SK-N-SH (cell line): ENCODE results near the gene ITGBL1. TPM values are rescaled to one million over a fixed set of nuclear protein-coding genes. Genes with fewer than 3 reads are reported as not detected.

Experiments
- CTCF ChIA-PET: fragments of 300-600, 350-600 bp; formaldehyde crosslinking; extraction: SDS; loops from one replicate; lab custom pipeline; 2021; lab: Yijun Ruan, JAX
- POLR2A ChIA-PET: fragments of 350-600 bp; sonication (Branson Sonifier 250); formaldehyde crosslinking; extraction: SDS; loops from one replicate; lab custom pipeline; 2020; ENCODE audit warnings: antibody characterized with exemption, inconsistent platforms; lab: Yijun Ruan, JAX
- DNase-seq: peaks from one replicate; pipeline ENCODE4 v3.0.0; 2012
- H2AFZ ChIP-seq: fragments of 200-600 bp; sonication (generic); 2 replicates; pipeline ENCODE4 v1.8.1; 2016; ENCODE audit warnings: antibody characterized with exemption, mild to moderate bottlenecking, low read depth
- H3F3A ChIP-seq: fragments of 200-600 bp; sonication (generic); replicated peaks from 2 replicates; pipeline ENCODE3; 2016; ENCODE audit warnings: antibody characterized with exemption, mild to moderate bottlenecking; ENCODE audit not compliant: insufficient read depth
- H3K27ac ChIP-seq, 2 experiments: fragments of 200-500 bp in 1 of 2; fragments of 200-600 bp in 1 of 2; sonication (Bioruptor generic) in 1 of 2; sonication (generic), shearing (Covaris generic) in 1 of 2; 2 replicates each; pipeline versions ENCODE4 v1.5.1 to v1.6.1; 2014 to 2016; ENCODE audit warnings: low read depth in 2 of 2, inconsistent platforms in 1 of 2, low read length in 1 of 2, mild to moderate bottlenecking in 1 of 2, mixed read lengths in 1 of 2
- H3K27me3 ChIP-seq: fragments of 200-600 bp; sonication (generic), shearing (Covaris generic); 2 replicates; pipeline ENCODE4 v1.6.1; 2016; ENCODE audit warnings: mixed run types; ENCODE audit not compliant: insufficient read depth
- H3K36me3 ChIP-seq, 2 experiments: fragments of 200-500 bp in 1 of 2; fragments of 200-600 bp in 1 of 2; sonication (Bioruptor generic) in 1 of 2; sonication (generic) in 1 of 2; replicated peaks in 1 of 2; 2 replicates each; pipeline versions ENCODE3 to v1.5.1; 2014 to 2016; ENCODE audit warnings: low read length in 1 of 2, mild to moderate bottlenecking in 1 of 2; ENCODE audit not compliant: insufficient read depth in 2 of 2, control insufficient read depth in 1 of 2
- H3K4me1 ChIP-seq, 2 experiments: fragments of 200-500 bp in 1 of 2; fragments of 200-600 bp in 1 of 2; sonication (Bioruptor generic) in 1 of 2; sonication (generic), shearing (Covaris generic) in 1 of 2; 2 replicates each; pipeline versions ENCODE4 v1.5.1 to v1.6.1; 2014 to 2016; ENCODE audit warnings: low read depth in 1 of 2, low read length in 1 of 2, mixed run types in 1 of 2; ENCODE audit not compliant: insufficient read depth in 2 of 2, control insufficient read depth in 1 of 2
- H3K4me2 ChIP-seq: fragments of 200-600 bp; sonication (generic), shearing (Covaris generic); 2 replicates; pipeline ENCODE4 v1.6.1; 2017; ENCODE audit warnings: mixed run types
- H3K4me3 ChIP-seq, 2 experiments: fragments of 200-500 bp in 1 of 2; fragments of 200-600 bp in 1 of 2; sonication (Bioruptor generic) in 1 of 2; sonication (generic), shearing (Covaris generic) in 1 of 2; 2 replicates each; pipeline versions ENCODE4 v1.5.1 to v1.8.1; 2014 to 2016; ENCODE audit warnings: low read depth in 2 of 2, inconsistent platforms in 1 of 2, low read length in 1 of 2, mild to moderate bottlenecking in 1 of 2, mixed read lengths in 1 of 2, moderate library complexity in 1 of 2
- H3K79me2 ChIP-seq: fragments of 200-600 bp; sonication (generic); 2 replicates; pipeline ENCODE4 v1.8.1; 2017; ENCODE audit warnings: mild to moderate bottlenecking; ENCODE audit not compliant: insufficient read depth
- H3K9ac ChIP-seq: fragments of 200-600 bp; sonication (generic); 2 replicates; pipeline ENCODE4 v1.6.1; 2017; ENCODE audit warnings: mixed run types
- H3K9me2 ChIP-seq: fragments of 200-600 bp; sonication (generic); 2 replicates; pipeline ENCODE4 v1.6.1; 2017; ENCODE audit warnings: mixed run types
- H3K9me3 ChIP-seq: fragments of 200-600 bp; sonication (generic); 2 replicates; pipeline ENCODE4 v1.6.1; 2017; ENCODE audit warnings: mixed run types, mild to moderate bottlenecking, moderate library complexity
- H4K20me1 ChIP-seq: fragments of 200-600 bp; sonication (generic); 2 replicates; pipeline ENCODE4 v1.6.1; 2017; ENCODE audit warnings: mild to moderate bottlenecking, mixed run types; ENCODE audit not compliant: insufficient read depth
- CTCF ChIP-seq: fragments of 200-600 bp; sonication (generic); IDR thresholded peaks from 2 replicates; pipeline ENCODE4 v1.6.1; 2017; ENCODE audit warnings: antibody characterized with exemption, mild to moderate bottlenecking, moderate library complexity
- EP300 ChIP-seq, 2 experiments: IDR thresholded peaks; 2 replicates each; pipeline versions ENCODE4 v1.4.0 to v1.6.1; 2012; ENCODE audit warnings: borderline replicate concordance in 1 of 2, low read depth in 1 of 2, low read length in 1 of 2
- FOXM1 ChIP-seq: IDR thresholded peaks from 2 replicates; pipeline ENCODE4 v1.4.0; 2012; ENCODE audit warnings: low read depth, mild to moderate bottlenecking
- GATA2 ChIP-seq: sonication (generic); formaldehyde crosslinking; IDR thresholded peaks from 2 replicates; pipeline ENCODE4 v1.5.0; 2020; ENCODE audit warnings: mild to moderate bottlenecking, missing genetic modification reagents
- JUND ChIP-seq: IDR thresholded peaks from 2 replicates; pipeline ENCODE4 v1.4.0; 2012
- MEF2A ChIP-seq: IDR thresholded peaks from 2 replicates; pipeline ENCODE4 v1.4.0; 2012; ENCODE audit warnings: low read depth, borderline replicate concordance
- MXI1 ChIP-seq: IDR thresholded peaks from 2 replicates; pipeline ENCODE4 v1.6.1; 2012; ENCODE audit warnings: mild to moderate bottlenecking, low read depth, low read length, improper control_type of control experiment
- NRF1 ChIP-seq: IDR thresholded peaks from 2 replicates; pipeline ENCODE4 v1.6.1; 2012; ENCODE audit warnings: low read depth, mild to moderate bottlenecking, low read length
- RAD21 ChIP-seq: IDR thresholded peaks from 2 replicates; pipeline ENCODE4 v1.6.1; 2012; ENCODE audit warnings: mild to moderate bottlenecking, low read length
- RFX5 ChIP-seq: IDR thresholded peaks from 2 replicates; pipeline ENCODE4 v1.6.1; 2012; ENCODE audit warnings: mild to moderate bottlenecking, improper control_type of control experiment, low read length
- RXRA ChIP-seq: IDR thresholded peaks from 2 replicates; pipeline ENCODE4 v1.4.0; 2012; ENCODE audit warnings: low read depth, mild to moderate bottlenecking, borderline replicate concordance
- USF1 ChIP-seq: IDR thresholded peaks from 2 replicates; pipeline ENCODE4 v1.4.0; 2012; ENCODE audit warnings: low read depth, borderline replicate concordance
- WGBS: methylation state at CpG from one replicate; pipeline ENCODE4 v1.1.6; 2017; ENCODE audit warnings: low lambda C conversion rate; 5-methylcytosine and 5-hydroxymethylcytosine counted together
- polyA plus RNA-seq, 3 experiments: library from polyadenylated mRNA; depleted of rRNA; stranded (reverse); fragments of >200 nt; gene quantifications; 2 replicates each; pipeline ENCODE4 v1.2.3, GENCODE V29; 2012

The ITGBL1 gene
- polyA plus RNA-seq, 1 of the 3 experiments (the other 2 are of a cell fraction): 78.7 TPM

- Histone ChIP-seq H3K36me3 (peaks cover 8 to 24% of the 10 kb centered on the region in 2 experiments), H3K4me1 (peaks cover 0 to 11% of the 10 kb centered on the region in 2 experiments; a peak in 1 of 4 replicates), H3K9me3 (no peaks in the 10 kb centered on the region), H3K27me3 (no peaks in the 10 kb centered on the region), H3K4me3 (no peak overlapping the region), H3F3A (peaks cover 7% of the 10 kb centered on the region), H3K27ac (no peak overlapping the region), H3K9ac (no peak overlapping the region), H3K79me2 (peaks cover 4% of the 10 kb centered on the region; the same call in 1 of the 2 replicates), H3K4me2 (no peak overlapping the region), H2AFZ (no peak overlapping the region), H4K20me1 (0 out of 2 replicates have a peak, but pooled peaks cover 4% of the 10 kb centered on the region), H3K9me2 (no peaks in the 10 kb centered on the region)
- CTCF ChIA-PET: interaction anchor here (0.8 to 1.5 kb wide), 2 partner anchors 10 to 465 kb away, joined by 3 read pairs; no protein-coding TSS in a partner anchor
- TF ChIP-seq RFX5 (no peak), NRF1 (no peak), CTCF (no peak), USF1 (no peak), MXI1 (no peak), MEF2A (no peak), RXRA (no peak), RAD21 (no peak), FOXM1 (no peak)
- WGBS: 88% methylated on average over 2 of the region's 2 CpGs
- DNase-seq: no peak
- POLR2A ChIA-PET: no interaction called here
Measured at GRCh38 chr13:101621099-101621498, 168.6 kb downstream of the ITGBL1 start.

- Histone ChIP-seq H3K9me2 (no peaks in the 10 kb centered on the region), H2AFZ (no peak overlapping the region), H3K27me3 (no peaks in the 10 kb centered on the region), H4K20me1 (no peaks in the 10 kb centered on the region), H3F3A (peaks cover 7% of the 10 kb centered on the region), H3K27ac (peak overlapping the region in 1 of 2 experiments; percentile 19; a peak in 1 of 4 replicates), H3K9ac (no peak overlapping the region), H3K9me3 (no peaks in the 10 kb centered on the region), H3K4me3 (no peak overlapping the region), H3K79me2 (peaks cover 10% of the 10 kb centered on the region; the same call in 1 of the 2 replicates), H3K36me3 (peaks cover 6 to 23% of the 10 kb centered on the region in 2 experiments), H3K4me2 (no peak overlapping the region), H3K4me1 (peaks cover 0 to 11% of the 10 kb centered on the region in 2 experiments; a peak in 2 of 4 replicates)
- no peak for DNase-seq
- WGBS: 72% methylated on average over 2 of the region's 2 CpGs
- CTCF ChIA-PET: no interaction called here
- no peak for TF ChIP-seq EP300 (IDR thresholded peaks at IDR 0.05; ENCODE audit: borderline replicate concordance in 1 of 2, low read depth in 1 of 2, low read length in 1 of 2)
- no peak for TF ChIP-seq NRF1
- TF ChIP-seq JUND: no peak
- TF ChIP-seq RXRA: no peak
- no peak for TF ChIP-seq GATA2 (CRISPR knock-in tag)
- POLR2A ChIA-PET: no interaction called here
Measured at GRCh38 chr13:101623470-101624209, 171.2 kb downstream of the ITGBL1 start.
